Measurements from ENCODE around the gene GUCY1A1.
"Not testable (repeated sequence)": the region's sequence is repeated elsewhere in the genome, so short reads cannot be mapped to it uniquely, and the experiment has no call there.

Gene GUCY1A1, protein sequence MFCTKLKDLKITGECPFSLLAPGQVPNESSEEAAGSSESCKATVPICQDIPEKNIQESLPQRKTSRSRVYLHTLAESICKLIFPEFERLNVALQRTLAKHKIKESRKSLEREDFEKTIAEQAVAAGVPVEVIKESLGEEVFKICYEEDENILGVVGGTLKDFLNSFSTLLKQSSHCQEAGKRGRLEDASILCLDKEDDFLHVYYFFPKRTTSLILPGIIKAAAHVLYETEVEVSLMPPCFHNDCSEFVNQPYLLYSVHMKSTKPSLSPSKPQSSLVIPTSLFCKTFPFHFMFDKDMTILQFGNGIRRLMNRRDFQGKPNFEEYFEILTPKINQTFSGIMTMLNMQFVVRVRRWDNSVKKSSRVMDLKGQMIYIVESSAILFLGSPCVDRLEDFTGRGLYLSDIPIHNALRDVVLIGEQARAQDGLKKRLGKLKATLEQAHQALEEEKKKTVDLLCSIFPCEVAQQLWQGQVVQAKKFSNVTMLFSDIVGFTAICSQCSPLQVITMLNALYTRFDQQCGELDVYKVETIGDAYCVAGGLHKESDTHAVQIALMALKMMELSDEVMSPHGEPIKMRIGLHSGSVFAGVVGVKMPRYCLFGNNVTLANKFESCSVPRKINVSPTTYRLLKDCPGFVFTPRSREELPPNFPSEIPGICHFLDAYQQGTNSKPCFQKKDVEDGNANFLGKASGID

DNA sequence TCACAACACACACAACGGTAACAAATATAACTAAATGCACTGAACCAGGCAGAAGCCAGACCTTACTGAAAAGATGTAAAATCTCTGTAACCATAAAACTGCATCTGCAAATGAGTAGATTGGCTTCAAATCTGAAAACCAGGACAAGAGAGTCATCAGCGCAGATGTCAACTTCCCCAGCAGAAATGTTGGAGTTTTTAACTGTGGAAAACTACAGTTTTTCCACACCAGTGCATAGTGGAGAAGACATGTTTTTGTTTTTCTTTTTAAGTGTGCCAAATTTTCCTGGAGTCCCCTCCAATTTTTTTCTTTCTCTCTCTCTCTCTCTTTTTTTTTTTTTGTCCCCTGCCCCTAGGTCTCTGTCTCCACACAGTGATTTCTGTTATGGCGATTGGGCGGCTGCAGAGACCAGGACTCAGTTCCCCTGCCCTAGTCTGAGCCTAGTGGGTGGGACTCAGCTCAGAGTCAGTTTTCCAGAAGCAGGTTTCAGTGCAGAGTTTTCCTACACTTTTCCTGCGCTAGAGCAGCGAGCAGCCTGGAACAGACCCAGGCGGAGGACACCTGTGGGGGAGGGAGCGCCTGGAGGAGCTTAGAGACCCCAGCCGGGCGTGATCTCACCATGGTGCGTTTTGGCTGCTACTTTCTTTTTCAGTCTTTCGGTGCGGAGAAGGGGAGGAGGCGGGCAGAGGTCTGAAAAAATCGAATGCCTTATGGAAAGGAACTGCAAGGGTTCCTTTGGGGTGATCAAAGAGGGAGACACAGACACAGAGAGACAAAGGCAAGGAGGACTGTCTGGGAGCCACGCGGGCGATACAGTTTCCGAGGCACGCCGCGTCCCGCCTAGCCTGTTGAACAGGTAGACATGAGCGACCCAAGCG, at the start of gene GUCY1A1:
GUCY1A1 (plus strand) TSS at position 505 of the 878 bp plus-strand sequence. CDS start 30,020 bp downstream, outside the sequence.
- no peak for DNase-seq

DNA sequence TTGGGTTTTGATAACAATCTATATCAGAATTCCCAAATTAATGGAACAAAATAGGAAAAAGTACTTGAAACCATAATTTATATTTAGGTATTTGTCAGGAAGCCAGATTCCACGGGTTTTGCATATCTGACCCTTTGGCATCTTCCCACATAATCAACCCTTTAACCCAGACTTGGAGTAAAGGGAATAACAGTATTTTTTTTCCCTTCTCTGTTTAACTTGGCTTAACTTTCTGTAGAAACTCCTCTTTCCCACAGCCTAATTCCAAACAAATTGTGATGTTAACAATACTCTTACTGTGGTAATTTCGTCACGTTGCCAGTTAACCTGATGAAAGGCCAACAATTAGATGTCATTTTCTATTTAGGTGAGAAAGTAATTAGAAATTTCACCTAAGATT, 49.4 kb upstream of the GUCY1A1 start:
- no peak for DNase-seq

DNA sequence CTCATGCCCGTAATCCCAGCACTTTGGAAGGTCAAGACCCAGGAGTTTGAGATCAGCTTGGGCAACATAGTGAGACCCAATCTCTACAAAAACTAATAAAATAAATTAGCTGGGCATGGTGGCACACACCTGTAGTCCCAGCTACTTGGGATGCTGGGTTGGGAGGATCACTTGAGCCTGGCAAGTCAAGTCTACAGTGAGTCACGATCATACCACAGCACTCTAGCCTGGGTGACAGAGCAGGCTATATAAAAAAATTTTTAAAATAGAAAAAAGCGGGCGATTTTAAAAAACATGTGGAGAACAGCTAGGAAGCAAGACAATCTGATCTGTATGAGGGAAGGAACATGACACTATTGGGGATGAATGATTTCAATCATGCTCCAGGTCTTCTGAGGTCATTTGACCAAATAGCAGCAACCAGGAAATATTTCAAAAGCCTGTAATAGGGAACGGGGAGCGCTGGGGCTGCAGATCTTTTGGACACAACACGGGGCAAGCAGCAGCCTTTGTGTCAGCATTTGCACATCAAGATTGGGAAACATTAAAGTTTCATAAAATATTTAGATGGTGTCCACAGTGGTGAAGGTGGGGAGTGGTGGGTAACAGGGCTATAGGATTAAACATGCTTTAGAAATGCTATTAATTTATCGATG, 48.3 kb upstream of the GUCY1A1 start:
- no peak for DNase-seq

DNA sequence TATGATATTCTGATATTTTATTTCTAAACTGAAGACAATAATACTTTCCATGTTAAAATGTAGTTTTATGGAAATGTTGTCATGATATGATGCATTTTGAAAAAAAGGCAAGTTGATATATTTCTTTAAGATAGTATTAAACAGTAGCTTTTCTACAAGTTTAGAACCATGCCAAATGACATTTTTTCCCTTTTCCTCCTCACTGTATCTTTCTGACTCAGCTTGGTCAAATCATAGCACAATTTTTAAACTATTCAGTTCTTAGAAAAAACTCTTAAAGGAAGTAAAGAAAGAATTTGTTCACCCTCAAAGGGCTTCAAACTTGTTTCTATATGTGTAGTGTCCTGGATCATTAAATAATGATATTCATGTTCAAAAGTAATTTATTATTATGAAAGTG, 46.0 kb upstream of the GUCY1A1 start:
- no peak for DNase-seq

DNA sequence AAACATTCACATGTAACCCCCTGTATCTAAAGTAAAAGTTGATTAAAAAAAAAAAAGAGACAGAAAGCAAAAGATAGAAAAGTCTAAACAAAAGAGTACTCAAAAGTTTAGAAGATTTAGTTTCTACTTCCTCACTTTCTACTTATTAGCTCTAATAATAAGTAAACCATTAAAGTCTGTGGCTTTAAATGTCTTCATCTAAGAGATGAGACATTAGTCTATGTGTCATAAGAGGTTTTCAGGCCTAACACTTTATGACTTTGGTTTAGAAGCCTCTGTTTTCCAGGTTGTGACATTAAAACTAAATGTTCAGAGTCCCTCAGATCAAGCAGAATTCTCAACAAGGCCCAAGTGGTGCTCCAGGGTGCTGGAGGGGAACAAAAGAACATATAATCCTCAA, 42.2 kb upstream of the GUCY1A1 start:
- no peak for DNase-seq

DNA sequence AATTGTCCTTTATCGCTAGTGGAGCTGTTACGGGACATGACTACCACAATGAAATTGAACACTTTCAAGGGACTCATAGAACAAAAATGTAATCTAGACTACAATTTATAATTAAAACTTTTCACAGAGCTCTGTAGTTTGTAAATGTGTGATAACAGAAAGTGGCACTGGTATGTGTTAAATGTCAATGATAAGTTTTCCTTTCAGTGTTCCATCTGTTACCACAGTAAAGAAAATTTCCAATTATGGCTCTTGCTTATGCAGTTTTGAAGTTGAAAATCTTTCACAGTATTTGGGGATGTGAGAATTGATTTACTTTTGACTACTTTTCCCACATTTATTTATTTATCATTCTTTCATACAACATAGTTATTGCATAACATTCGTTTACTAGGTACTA, 40.1 kb upstream of the GUCY1A1 start:
- no peak for DNase-seq

DNA sequence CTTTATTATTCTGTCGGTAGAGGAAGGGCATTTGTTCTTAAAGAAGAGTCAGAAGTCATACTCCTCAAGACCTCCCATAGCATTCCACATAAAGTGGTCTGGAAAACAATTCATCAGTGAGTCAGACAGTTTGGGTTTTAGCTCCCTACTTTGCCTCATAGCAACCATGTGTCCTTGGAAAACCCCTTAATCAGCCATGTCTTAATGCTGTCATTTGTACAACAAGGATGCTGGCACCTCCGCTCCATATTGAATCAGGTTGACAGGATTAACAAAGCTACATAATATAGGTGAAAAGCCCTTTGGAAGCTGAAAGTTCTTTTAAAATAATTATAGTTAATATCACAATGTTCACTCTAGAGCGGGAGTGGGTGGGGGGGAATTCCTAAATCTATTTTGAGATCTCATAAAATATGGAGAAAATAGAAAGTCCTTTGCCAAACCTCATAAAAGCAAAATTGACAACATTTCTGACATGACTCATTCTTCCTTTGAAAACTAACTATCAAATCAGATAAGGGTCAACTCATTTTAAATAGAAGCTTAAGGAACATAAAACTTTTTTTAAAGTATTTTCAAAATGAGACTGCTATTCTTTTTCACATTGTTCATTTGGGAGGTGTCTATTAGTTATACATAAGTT, 37.3 kb upstream of the GUCY1A1 start:
- DNase-seq, result no peak

DNA sequence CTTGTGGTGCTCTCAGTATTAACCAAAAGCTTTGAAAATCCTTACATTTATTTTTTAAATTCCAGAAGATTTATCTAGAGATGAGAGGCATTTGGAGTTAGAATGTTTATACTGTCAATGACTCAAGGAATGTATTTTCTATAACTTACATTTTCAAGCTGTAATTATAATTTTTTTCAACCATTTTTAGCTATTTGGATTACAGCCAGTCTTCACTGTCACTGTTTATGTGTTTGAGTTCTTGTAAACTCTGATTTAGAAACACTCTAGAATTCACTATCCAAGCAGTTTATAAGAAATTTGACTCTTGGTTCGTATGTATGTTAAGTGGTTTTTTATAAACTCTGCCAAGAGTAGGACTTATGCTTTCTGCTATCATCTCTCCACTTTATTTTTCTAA, 36.7 kb upstream of the GUCY1A1 start:
- DNase-seq, result no peak

DNA sequence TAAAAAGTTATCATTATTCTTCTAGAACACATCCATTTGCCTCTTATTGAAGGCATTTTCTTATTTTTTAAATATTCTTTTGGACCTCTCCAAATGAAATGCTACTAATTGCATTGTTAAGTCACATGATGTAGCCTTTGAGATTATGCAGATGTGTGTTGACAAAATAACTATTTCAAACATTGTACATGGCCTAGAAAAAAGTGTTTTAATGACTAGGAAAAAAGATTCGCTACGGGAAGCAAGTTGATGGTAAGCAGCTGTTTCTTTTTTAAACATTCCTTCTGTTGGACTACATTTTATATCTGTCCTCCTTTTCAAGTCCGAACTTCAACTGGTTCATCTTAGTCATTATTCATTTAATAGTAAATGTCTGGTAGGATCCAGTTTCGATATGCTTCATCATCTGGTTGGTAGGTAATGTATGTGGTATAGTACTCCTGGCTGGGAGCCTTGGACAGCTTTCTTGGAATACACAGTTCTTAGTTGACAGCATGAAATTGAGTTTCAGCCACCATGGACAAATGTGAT, 34.3 kb upstream of the GUCY1A1 start:
- DNase-seq, result no peak

DNA sequence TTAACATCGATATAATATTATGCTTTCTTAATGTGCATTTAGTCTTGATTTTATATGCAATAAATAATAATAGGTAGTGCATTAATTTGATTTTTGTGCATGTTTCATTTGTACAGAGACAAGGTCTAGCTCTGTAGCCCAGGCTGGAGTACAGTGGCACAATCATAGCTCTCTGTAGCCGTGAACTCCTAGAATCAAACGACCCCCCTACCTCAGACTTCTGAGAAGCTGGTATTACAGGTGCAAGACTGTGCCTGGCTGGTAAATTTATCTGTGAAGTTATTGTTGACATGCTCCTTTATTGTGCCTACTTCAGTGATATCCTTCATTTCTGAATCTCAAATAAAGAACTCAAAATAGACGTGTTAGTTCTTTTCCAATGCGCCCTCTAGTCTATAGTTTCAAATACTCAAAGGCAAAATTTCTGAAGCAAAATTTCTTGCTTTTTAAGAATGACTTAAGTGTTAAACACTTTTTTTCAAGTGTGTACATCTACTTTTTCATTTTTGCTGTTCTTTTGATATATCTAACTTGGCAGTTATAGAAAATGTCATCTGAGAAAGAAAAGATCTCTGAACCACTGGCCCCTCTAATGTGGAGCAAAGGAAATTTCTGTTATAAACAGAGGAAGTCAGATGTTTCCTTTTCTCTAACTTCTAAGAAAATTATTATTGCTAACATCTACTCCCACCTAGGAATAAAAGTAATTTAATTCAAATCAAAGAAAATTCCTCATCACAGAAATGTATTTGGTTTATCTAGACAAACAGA, 28.3 kb upstream of the GUCY1A1 start:
- no peak for DNase-seq

DNA sequence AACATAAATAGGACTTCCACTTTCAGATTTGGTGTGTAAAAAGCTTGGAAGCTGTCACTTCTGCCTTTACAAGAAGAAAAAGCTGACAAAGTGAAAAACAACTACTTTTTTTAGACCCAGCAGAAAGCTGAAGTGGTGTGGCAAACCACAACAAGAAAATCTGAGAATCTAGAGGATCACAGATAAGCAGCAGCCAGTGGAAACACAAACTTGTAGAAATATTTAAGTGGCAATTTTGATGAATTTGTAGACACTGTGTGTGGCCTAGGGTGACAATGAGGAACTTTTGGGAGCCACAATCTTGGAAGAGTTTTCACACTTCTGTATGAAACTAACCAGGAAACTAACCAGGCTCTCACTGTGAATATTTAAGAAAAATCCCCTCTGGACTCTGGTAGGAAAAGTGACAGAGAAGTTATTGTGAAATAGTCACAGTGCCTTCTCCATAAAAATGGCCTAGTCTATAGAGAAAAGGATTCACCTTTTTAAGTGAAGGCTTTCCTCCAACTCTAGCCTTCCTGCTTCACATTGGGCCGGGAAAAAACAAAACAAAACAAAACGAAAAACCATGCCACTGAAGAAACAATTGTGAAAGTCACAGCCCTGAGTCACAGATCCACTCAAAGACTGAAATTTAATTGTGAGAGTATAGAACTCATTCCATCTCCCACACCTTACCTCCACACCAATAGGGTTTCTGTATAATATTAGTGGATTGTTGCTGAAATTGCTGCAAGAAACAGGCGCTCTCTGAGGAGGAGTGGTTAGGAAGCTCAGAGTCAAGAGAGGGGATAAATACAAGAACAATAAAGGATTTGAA, 26.7 kb upstream of the GUCY1A1 start:
- DNase-seq, result no peak

DNA sequence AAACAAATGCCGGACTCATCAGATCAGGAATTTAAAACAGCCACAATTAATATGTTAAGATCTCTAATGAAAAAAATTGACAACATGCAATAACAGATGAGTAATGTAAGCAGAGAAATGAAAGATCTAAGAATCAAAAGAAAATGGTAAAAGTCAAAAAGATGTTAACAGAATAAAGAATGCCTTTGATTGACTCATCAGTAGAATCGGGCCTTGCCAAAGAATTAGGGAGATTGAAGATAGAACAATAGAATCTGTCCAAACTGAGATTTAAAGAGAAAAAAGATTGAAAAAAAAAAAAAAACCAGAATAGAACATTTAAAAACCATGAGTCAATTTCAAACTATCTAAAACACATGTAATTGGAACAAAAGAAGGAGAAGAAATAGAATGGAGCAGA, 25.9 kb upstream of the GUCY1A1 start:
- DNase-seq, result no peak

DNA sequence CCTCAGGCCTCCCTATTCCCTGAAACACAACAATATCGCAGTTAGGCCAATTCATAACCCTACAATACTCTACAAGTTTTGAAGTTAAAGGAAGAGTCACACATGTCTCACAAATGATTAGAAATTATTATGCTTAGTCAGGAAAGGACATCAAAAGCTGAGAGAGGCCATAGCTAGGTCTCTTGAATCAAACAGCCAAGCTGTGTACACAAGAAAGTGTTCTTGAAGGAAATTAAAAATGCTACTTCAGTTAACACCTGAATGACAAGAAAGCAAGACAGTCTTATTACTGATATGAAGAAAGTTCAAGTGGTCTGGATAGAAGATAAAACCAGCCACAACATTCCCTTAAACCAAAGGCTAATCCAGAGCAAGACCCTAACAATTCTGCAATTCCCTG, 23.6 kb upstream of the GUCY1A1 start:
- no peak for DNase-seq

DNA sequence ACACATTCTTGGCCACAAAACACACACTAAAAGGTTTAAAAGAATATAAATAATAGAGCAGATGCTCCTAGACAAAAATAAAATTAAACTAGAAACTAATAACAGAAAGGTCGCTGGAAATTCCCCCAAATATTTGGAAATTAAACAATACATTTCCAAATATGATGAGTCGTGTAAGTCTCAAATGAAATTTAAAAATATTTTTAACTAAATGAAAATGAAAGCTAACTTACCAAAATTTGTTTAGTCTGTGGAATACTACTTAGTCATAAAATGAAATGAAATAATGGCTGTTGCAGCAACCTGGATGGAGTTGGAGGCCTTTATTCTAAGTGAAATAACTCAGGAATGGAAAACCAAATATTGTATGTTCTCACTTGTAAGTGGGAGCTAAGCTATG, 20.6 kb upstream of the GUCY1A1 start:
- no peak for DNase-seq

DNA sequence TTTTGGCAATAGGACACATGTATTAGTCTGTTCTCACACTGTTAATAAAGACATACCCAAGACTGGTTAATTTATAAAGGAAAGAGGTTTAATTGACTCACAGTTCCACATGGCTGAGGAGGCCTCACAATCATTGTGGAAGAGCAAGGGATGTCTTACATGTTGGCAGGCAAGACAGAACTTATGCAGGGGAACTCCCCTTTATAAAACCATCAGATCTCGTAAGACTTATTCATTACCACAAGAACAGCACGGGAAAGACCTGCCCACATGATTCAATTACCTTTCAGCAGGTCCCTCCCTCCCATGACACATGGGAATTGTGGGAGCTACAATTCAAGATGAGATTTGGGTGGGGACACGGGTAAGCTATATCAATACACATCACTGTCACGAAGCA, 15.9 kb upstream of the GUCY1A1 start:
- DNase-seq, result not testable (repeated sequence)

DNA sequence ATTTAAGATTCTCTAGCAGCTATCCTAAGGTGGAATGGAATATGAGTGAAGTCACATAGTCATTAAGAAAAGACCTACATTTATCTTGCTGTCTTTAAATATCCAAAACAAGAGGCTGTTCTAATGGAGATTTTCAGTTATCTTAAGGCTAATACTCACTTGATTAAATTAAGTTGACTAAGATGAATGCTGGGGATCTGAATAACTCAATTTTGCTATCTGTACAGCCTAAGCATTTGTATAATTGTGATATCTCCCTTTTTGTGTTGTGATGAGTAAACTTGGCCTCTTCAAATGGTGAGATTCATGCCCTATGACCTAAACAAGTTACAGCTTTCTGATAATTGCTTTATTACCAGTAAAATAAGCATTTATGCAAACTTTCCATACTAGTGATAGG, 13.6 kb upstream of the GUCY1A1 start:
- no peak for DNase-seq

DNA sequence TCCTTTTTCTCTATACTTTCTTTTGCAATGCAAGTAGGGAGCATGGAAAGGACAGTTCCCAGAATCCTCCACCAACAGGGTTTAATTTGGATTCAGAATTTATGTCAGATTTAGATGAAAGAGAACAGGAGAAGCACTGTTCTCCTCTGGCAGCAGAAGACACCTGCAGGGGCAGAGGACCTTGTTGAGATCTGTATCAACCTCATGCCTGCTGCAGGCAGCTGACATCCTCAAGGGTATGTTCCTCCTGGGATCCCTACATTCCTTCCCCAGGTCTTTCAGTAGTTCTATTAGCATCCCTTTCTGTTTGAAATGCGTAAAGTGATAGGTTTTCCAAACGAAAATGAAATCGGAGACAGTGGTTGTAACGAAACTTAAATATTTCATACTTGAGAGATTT, 10.6 kb upstream of the GUCY1A1 start:
- no peak for DNase-seq

DNA sequence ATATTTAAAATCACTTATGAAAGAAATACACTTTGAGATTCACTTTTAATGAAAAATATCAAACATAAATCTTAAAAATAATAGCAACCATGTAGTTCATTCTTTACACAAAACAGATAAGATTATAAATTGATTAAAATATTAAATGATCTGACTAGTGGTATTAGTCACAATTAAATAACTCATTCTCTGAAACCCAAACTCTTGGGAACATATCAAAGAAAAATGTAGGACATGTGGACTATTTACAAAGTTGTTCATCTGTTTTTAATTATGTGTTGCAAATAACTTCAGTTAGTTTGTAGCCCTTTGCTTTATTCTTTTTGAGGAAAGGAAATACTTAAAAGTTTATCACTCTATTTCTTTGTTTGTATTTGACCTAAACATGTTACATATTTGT, 9.5 kb upstream of the GUCY1A1 start:
- DNase-seq, result no peak

DNA sequence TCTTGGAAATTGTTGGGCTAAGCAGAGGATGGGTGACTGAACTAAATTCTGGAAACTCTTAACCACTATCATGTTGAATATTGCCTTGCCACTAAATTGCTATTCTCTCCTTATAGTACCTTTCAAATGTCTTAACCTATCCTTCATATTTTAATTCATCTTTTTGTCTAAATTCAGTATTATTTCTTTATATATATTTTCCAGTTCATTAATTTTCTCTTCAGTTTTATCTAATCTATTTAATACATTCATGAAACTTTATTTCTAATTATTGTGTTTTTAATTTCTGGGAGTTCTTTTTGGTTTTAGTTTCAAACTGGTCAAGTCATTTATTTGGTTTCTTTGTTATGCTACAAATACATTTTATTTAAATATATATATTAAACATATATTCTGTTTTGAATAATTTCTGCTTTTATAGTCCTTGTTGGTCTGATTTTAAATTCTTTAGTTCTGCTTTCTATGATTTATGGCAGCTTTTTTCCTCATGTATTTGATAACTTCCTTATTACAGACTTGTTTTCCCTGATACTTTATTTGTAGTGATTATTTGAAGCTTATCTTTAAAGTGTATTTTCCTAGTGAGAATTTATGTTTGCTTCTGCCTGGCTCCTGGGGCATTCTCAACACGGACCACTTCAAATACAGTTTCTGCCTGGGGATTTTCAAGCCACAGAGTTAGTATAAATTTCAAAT, 8.5 kb upstream of the GUCY1A1 start:
- DNase-seq, result no peak

DNA sequence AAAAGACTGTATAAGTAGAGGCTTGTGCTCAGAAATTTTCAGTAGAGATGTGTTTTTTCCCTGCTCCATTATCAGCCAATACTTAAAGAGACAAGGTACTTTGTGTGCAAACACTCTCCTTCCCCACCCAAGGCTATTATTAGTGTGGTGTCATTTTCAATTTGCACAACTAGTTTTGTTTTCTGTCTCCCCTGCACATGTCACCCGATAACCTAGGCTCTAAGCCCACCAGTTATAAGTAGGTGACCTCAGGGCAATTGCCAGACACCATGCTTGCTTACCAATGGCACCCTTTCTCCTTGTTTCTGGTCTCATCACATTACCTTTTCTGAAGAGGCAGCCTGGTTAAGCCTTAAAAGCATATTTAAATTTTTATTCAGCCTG, 8.0 kb upstream of the GUCY1A1 start:
- no peak for DNase-seq
